Neural cell (in vitro differentiated cells): ENCODE results near the gene PDAP1. TPM values are rescaled to one million over a fixed set of nuclear protein-coding genes. Genes with fewer than 3 reads are reported as not detected.

ENCODE experiments used
- H2AFZ ChIP-seq: fragments of 200-600, 300-800 bp; sonication (generic), shearing (Covaris generic); 2 replicates; pipeline ENCODE4 v1.6.0; 2014; ENCODE audit warnings: low read depth, mild to moderate bottlenecking, antibody characterized with exemption, low read length, moderate library complexity
- H3F3A ChIP-seq: fragments of 200-600 bp; shearing (Covaris generic); 2 replicates; pipeline ENCODE4 v1.6.1; 2016; ENCODE audit warnings: mild to moderate bottlenecking, moderate library complexity, mixed read lengths, antibody characterized with exemption, low read length; ENCODE audit not compliant: insufficient read depth, poor library complexity, severe bottlenecking
- H3K27ac ChIP-seq: fragments of 200-600, 300-800 bp; sonication (generic), shearing (Covaris generic); 2 replicates; pipeline ENCODE4 v1.5.1; 2014; ENCODE audit warnings: mild to moderate bottlenecking, low read length, moderate library complexity
- H3K27me3 ChIP-seq: fragments of 300-800, 200-600 bp; sonication (generic), shearing (Covaris generic); 2 replicates; pipeline ENCODE4 v1.6.0; 2014; ENCODE audit warnings: mild to moderate bottlenecking, low read depth, low read length, moderate library complexity; ENCODE audit not compliant: insufficient read depth
- H3K36me3 ChIP-seq: fragments of 300-800, 200-600 bp; sonication (generic), shearing (Covaris generic); 2 replicates; pipeline ENCODE4 v1.5.1; 2014; ENCODE audit warnings: mild to moderate bottlenecking, antibody characterized with exemption, low read length, moderate library complexity; ENCODE audit not compliant: insufficient read depth
- H3K4me2 ChIP-seq: fragments of 300-800, 200-600 bp; sonication (generic), shearing (Covaris generic); 2 replicates; pipeline ENCODE4 v1.6.0; 2014; ENCODE audit warnings: mild to moderate bottlenecking, low read length
- H3K4me3 ChIP-seq: fragments of 300-800, 200-600 bp; sonication (generic), shearing (Covaris generic); 2 replicates; pipeline ENCODE4 v1.5.1; 2014; ENCODE audit warnings: mild to moderate bottlenecking, low read length, moderate library complexity
- H3K79me2 ChIP-seq: fragments of 200-600 bp; shearing (Covaris generic); replicated peaks from 2 replicates; pipeline ENCODE4 v1.6.0; 2014; ENCODE audit warnings: mild to moderate bottlenecking, low read length, moderate library complexity; ENCODE audit not compliant: insufficient read depth
- H3K9ac ChIP-seq: fragments of 300-800, 200-600 bp; sonication (generic), shearing (Covaris generic); 2 replicates; pipeline ENCODE4 v1.6.1; 2016; ENCODE audit warnings: mild to moderate bottlenecking, low read length, mixed read lengths
- H3K9me2 ChIP-seq: fragments of 200-600 bp; shearing (Covaris generic); 2 replicates; pipeline ENCODE4 v1.6.1; 2016; ENCODE audit warnings: mild to moderate bottlenecking, low read length, mixed read lengths; ENCODE audit not compliant: insufficient read depth
- H3K9me3 ChIP-seq: fragments of 200-600, 300-800 bp; sonication (generic), shearing (Covaris generic); 2 replicates; pipeline ENCODE4 v1.6.1; 2016; ENCODE audit warnings: mild to moderate bottlenecking, mixed run types, low read length, moderate library complexity, mixed read lengths
- H4K20me1 ChIP-seq: fragments of 200-600 bp; shearing (Covaris generic); 2 replicates; pipeline ENCODE4 v1.6.1; 2016; ENCODE audit warnings: mild to moderate bottlenecking, mixed run types; ENCODE audit not compliant: insufficient read depth
- EP300 ChIP-seq: fragments of 450-650 bp; conservative IDR thresholded peaks from 2 replicates; pipeline ENCODE4 v1.6.1; 2014; ENCODE audit warnings: antibody characterized with exemption, mild to moderate bottlenecking, moderate library complexity; ENCODE audit not compliant: poor library complexity, severe bottlenecking
- EZH2 ChIP-seq: fragments of 200-600, 300-800 bp; shearing (Covaris generic), sonication (generic); IDR thresholded peaks from 2 replicates; pipeline ENCODE4 v1.6.1; 2014; ENCODE audit warnings: antibody characterized with exemption, low read length, borderline replicate concordance, mild to moderate bottlenecking; ENCODE audit not compliant: insufficient read depth, poor library complexity, severe bottlenecking
- MXI1 ChIP-seq: fragments of 450-650 bp; conservative IDR thresholded peaks from 2 replicates; pipeline ENCODE4 v1.6.1; 2014; ENCODE audit warnings: antibody characterized with exemption, mild to moderate bottlenecking; ENCODE audit not compliant: poor library complexity, severe bottlenecking
- POLR2AphosphoS5 ChIP-seq: IDR thresholded peaks from 2 replicates; pipeline ENCODE4 v1.6.1; 2012
- RAD21 ChIP-seq: fragments of 450-650 bp; conservative IDR thresholded peaks from 2 replicates; pipeline ENCODE4 v1.6.1; 2014; ENCODE audit warnings: antibody characterized with exemption, mild to moderate bottlenecking, moderate library complexity
- SMC3 ChIP-seq: fragments of 450-650 bp; conservative IDR thresholded peaks from 2 replicates; pipeline ENCODE4 v1.6.1; 2014; ENCODE audit warnings: antibody characterized with exemption, mild to moderate bottlenecking, moderate library complexity; ENCODE audit not compliant: poor library complexity
- TAF1 ChIP-seq: IDR thresholded peaks from 2 replicates; pipeline ENCODE4 v1.6.1; 2012; ENCODE audit warnings: low read depth
- polyA plus RNA-seq: library from polyadenylated mRNA; depleted of rRNA; stranded (reverse); fragments of >200 nt; gene quantifications from 2 replicates; pipeline ENCODE4 v1.2.3, GENCODE V29; 2014
- TF ChIP-seq, protein P1 (sequence below): IDR thresholded peaks from 2 replicates; pipeline ENCODE4 v1.6.1; 2012; ENCODE audit warnings: borderline replicate concordance
- TF ChIP-seq, protein P2 (sequence below): fragments of 450-650 bp; IDR thresholded peaks from 2 replicates; pipeline ENCODE4 v1.5.1; 2014; ENCODE audit warnings: antibody characterized with exemption, mild to moderate bottlenecking, moderate library complexity; ENCODE audit not compliant: poor library complexity, severe bottlenecking

The PDAP1 gene
- polyA plus RNA-seq, 1 donor from 2014 or later: 185 TPM

DNA sequence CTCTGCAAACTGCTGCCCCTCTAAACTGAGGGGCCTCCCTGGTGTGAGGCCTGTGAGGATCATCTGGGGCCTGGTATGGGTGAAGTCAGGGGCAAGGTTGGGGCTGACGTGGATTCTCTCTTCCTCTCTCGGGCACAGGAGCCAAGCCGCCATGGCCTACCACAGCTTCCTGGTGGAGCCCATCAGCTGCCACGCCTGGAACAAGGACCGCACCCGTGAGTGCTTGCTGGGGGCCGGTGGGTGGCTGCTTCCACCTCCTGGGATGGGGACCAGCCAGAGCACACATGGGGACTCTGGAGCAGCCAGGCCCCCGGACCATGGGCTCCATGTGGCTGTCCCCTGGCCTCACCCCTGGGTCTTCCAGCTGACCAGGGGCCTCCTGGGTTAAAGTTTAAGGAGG, 22.8 kb downstream of the PDAP1 start:
- Histone ChIP-seq H4K20me1 (no peaks in the 10 kb centered on the region), H2AFZ (no peak overlapping the region), H3K9me2 (no peaks in the 10 kb centered on the region), H3K36me3 (no peaks in the 10 kb centered on the region), H3K9ac (no peak overlapping the region), H3K79me2 (no peaks in the 10 kb centered on the region), H3F3A (no peaks in the 10 kb centered on the region), H3K4me3 (no peak overlapping the region), H3K9me3 (no peaks in the 10 kb centered on the region), H3K4me2 (no peak overlapping the region), H3K27me3 (no peaks in the 10 kb centered on the region), H3K27ac (no peak overlapping the region)
- TF ChIP-seq POLR2AphosphoS5 (no peak), TAF1 (no peak), EZH2 (no peak), SMC3 (no peak), RAD21 (no peak), MXI1 (no peak), EP300 (no peak)
- TF ChIP-seq, protein P1, sequence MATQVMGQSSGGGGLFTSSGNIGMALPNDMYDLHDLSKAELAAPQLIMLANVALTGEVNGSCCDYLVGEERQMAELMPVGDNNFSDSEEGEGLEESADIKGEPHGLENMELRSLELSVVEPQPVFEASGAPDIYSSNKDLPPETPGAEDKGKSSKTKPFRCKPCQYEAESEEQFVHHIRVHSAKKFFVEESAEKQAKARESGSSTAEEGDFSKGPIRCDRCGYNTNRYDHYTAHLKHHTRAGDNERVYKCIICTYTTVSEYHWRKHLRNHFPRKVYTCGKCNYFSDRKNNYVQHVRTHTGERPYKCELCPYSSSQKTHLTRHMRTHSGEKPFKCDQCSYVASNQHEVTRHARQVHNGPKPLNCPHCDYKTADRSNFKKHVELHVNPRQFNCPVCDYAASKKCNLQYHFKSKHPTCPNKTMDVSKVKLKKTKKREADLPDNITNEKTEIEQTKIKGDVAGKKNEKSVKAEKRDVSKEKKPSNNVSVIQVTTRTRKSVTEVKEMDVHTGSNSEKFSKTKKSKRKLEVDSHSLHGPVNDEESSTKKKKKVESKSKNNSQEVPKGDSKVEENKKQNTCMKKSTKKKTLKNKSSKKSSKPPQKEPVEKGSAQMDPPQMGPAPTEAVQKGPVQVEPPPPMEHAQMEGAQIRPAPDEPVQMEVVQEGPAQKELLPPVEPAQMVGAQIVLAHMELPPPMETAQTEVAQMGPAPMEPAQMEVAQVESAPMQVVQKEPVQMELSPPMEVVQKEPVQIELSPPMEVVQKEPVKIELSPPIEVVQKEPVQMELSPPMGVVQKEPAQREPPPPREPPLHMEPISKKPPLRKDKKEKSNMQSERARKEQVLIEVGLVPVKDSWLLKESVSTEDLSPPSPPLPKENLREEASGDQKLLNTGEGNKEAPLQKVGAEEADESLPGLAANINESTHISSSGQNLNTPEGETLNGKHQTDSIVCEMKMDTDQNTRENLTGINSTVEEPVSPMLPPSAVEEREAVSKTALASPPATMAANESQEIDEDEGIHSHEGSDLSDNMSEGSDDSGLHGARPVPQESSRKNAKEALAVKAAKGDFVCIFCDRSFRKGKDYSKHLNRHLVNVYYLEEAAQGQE: no peak
- TF ChIP-seq, protein P2, sequence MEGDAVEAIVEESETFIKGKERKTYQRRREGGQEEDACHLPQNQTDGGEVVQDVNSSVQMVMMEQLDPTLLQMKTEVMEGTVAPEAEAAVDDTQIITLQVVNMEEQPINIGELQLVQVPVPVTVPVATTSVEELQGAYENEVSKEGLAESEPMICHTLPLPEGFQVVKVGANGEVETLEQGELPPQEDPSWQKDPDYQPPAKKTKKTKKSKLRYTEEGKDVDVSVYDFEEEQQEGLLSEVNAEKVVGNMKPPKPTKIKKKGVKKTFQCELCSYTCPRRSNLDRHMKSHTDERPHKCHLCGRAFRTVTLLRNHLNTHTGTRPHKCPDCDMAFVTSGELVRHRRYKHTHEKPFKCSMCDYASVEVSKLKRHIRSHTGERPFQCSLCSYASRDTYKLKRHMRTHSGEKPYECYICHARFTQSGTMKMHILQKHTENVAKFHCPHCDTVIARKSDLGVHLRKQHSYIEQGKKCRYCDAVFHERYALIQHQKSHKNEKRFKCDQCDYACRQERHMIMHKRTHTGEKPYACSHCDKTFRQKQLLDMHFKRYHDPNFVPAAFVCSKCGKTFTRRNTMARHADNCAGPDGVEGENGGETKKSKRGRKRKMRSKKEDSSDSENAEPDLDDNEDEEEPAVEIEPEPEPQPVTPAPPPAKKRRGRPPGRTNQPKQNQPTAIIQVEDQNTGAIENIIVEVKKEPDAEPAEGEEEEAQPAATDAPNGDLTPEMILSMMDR: no peak

DNA sequence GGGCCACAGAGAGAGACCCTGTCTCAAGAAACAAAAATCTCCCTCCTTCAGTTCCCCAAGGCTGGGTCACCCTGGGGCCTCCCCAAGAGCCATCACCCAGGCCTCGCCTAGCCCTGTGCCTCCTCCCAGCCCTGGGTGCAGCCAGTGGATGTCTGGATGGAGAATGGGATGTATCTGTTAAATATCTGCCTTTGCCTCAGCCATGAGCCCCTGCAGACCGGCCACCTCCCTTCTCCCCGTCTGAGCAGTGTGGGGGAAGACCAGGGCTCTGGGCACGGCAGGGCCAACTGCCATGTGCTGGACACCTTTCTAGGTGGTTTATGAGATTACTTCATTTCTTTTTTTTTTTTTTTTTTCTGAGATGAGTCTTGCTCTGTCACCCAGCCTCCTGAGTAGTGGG, 23.9 kb downstream of the PDAP1 start:
- no peak overlapping the region for H3K27ac ChIP-seq
- H4K20me1 ChIP-seq: no peaks in the 10 kb centered on the region
- H3K79me2 ChIP-seq: no peaks in the 10 kb centered on the region
- no peaks in the 10 kb centered on the region for H3F3A ChIP-seq
- H3K9me3 ChIP-seq: no peaks in the 10 kb centered on the region
- no peaks in the 10 kb centered on the region for H3K36me3 ChIP-seq
- TF ChIP-seq EP300 (no peak), SMC3 (no peak), MXI1 (no peak), RAD21 (no peak), POLR2AphosphoS5 (no peak), TAF1 (no peak), EZH2 (no peak)
- TF ChIP-seq, protein P2: no peak
- TF ChIP-seq, protein P1: no peak
- no peaks in the 10 kb centered on the region for H3K9me2 ChIP-seq
- no peak overlapping the region for H3K4me3 ChIP-seq
- H3K4me2 ChIP-seq: no peak overlapping the region
- H2AFZ ChIP-seq: no peak overlapping the region
- H3K9ac ChIP-seq: no peak overlapping the region
- H3K27me3 ChIP-seq: no peaks in the 10 kb centered on the region
